Body of pancreas (tissue), 4 donors: ENCODE measurements around the gene HBG2.

Experiments
- POLR2A ChIP-seq, 3 donors: fragments of 450-650 bp; IDR thresholded peaks; one replicate each; pipeline ENCODE4 v1.6.1; 2016; ENCODE audit warnings: antibody characterized with exemption in 3 of 3, mild to moderate bottlenecking in 2 of 3
- TF ChIP-seq, protein P1 (sequence below), 7 experiments: fragments of 450-650 bp in 4 of 7; fragments of 200-600 bp in 3 of 7; sonication (generic) in 3 of 7; IDR thresholded peaks; one replicate each; pipeline ENCODE4 v1.5.1; 2016 to 2019; ENCODE audit warnings: antibody characterized with exemption in 7 of 7

DNA sequence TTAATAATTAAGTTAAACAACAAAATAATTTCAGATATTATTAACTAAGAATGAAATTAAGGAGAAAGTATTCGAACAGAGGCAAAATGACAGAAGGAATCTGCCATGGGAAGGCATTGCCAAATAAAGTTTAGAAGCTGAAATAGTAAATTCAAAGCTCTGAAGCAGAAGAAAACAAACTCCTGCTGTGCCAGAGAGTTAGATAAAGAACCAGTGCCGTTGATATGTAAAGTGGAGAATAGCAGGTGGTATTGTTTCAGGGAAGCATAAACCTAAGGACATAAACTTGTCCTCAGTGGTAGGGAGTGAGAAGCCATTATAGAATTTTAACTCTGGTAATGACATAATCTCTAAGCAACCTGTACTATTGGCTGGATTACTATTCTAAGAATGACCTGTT, 2.7 kb upstream of the HBG2 start:
- TF ChIP-seq, protein P1, sequence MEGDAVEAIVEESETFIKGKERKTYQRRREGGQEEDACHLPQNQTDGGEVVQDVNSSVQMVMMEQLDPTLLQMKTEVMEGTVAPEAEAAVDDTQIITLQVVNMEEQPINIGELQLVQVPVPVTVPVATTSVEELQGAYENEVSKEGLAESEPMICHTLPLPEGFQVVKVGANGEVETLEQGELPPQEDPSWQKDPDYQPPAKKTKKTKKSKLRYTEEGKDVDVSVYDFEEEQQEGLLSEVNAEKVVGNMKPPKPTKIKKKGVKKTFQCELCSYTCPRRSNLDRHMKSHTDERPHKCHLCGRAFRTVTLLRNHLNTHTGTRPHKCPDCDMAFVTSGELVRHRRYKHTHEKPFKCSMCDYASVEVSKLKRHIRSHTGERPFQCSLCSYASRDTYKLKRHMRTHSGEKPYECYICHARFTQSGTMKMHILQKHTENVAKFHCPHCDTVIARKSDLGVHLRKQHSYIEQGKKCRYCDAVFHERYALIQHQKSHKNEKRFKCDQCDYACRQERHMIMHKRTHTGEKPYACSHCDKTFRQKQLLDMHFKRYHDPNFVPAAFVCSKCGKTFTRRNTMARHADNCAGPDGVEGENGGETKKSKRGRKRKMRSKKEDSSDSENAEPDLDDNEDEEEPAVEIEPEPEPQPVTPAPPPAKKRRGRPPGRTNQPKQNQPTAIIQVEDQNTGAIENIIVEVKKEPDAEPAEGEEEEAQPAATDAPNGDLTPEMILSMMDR (IDR thresholded peaks at IDR 0.05) = no peak
- TF ChIP-seq POLR2A (IDR thresholded peaks at IDR 0.05) = no peak
